ENCODE measurements around the gene DGKH. TPM values are rescaled to one million over a fixed set of nuclear protein-coding genes. Genes with fewer than 3 reads are reported as not detected.
"Not testable (repeated sequence)": the region's sequence is repeated elsewhere in the genome, so short reads cannot be mapped to it uniquely, and the experiment has no call there.

The DGKH gene
- total and polyA plus RNA-seq, 2 donors from 2014 or later: 1.7 to 28.8 TPM

GRCh38 chr13:42221121-42221765 lies 172.8 kb downstream of the DGKH start:
- no peak overlapping the region for H3K9ac ChIP-seq (ENCODE audit: low read length in 3 of 3)
- no peak for FAIRE-seq

GRCh38 chr13:42223681-42224080 lies 175.2 kb downstream of the DGKH start:
- DNase-seq: no peak
- no peak overlapping the region for H3K4me3 ChIP-seq (ENCODE audit: low read length in 3 of 3)
- H3K9me3 ChIP-seq (ENCODE audit: control insufficient read depth in 2 of 3, insufficient read depth in 1 of 3, low read length in 3 of 3): no peaks in the 10 kb centered on the region
- no peaks in the 10 kb centered on the region for H3K27me3 ChIP-seq (ENCODE audit: control insufficient read depth, insufficient read depth, low read length)
- no peak overlapping the region for H3K27ac ChIP-seq (ENCODE audit: low read depth in 2 of 2, low read length in 2 of 2)
- H3K9ac ChIP-seq (ENCODE audit: low read length in 3 of 3): no peak overlapping the region
- H3K36me3 ChIP-seq (ENCODE audit: control insufficient read depth in 2 of 3, insufficient read depth in 3 of 3, low read length in 3 of 3): peaks cover 0 to 10% (median 6%) of the 10 kb centered on the region in 3 donors
- no peak for TF ChIP-seq CTCF (IDR thresholded peaks at IDR 0.05; ENCODE audit: borderline replicate concordance, extremely low read depth, insufficient read depth)
- intact Hi-C loops (cut with DNase I): no loop called here
- no peak for FAIRE-seq
- no peaks in the 10 kb centered on the region for H3K4me1 ChIP-seq (ENCODE audit: control insufficient read depth in 2 of 3, insufficient read depth in 2 of 3, low read depth in 1 of 3, low read length in 3 of 3)

More at GRCh38 chr13:42221121-42221765, 172.8 kb downstream of the DGKH start:
- Histone ChIP-seq H3K9me3 (ENCODE audit: control insufficient read depth in 2 of 3, insufficient read depth in 1 of 3, low read length in 3 of 3) (no peaks in the 10 kb centered on the region), H3K27ac (ENCODE audit: low read depth in 2 of 2, low read length in 2 of 2) (no peak overlapping the region), H3K4me1 (ENCODE audit: control insufficient read depth in 2 of 3, insufficient read depth in 2 of 3, low read depth in 1 of 3, low read length in 3 of 3) (no peaks in the 10 kb centered on the region), H3K36me3 (ENCODE audit: control insufficient read depth in 2 of 3, insufficient read depth in 3 of 3, low read length in 3 of 3) (peaks cover 0 to 10% (median 6%) of the 10 kb centered on the region in 3 donors), H3K4me3 (ENCODE audit: low read length in 3 of 3) (no peak overlapping the region), H3K27me3 (ENCODE audit: control insufficient read depth, insufficient read depth, low read length) (no peaks in the 10 kb centered on the region)
- no peak for DNase-seq
- intact Hi-C loops (cut with DNase I): no loop called here
- TF ChIP-seq CTCF (IDR thresholded peaks at IDR 0.05; ENCODE audit: borderline replicate concordance, extremely low read depth, insufficient read depth): no peak

GRCh38 chr13:42225051-42225450 lies 176.6 kb downstream of the DGKH start:
- intact Hi-C loops (cut with DNase I): no loop called here
- H3K27ac ChIP-seq (ENCODE audit: low read depth in 2 of 2, low read length in 2 of 2): no peak overlapping the region
- H3K36me3 ChIP-seq (ENCODE audit: control insufficient read depth in 2 of 3, insufficient read depth in 3 of 3, low read length in 3 of 3): peaks cover 0 to 10% (median 6%) of the 10 kb centered on the region in 3 donors
- no peak overlapping the region for H3K9ac ChIP-seq (ENCODE audit: low read length in 3 of 3)
- DNase-seq: no peak
- H3K9me3 ChIP-seq (ENCODE audit: control insufficient read depth in 2 of 3, insufficient read depth in 1 of 3, low read length in 3 of 3): no peaks in the 10 kb centered on the region
- no peak for FAIRE-seq
- no peak for TF ChIP-seq CTCF (IDR thresholded peaks at IDR 0.05; ENCODE audit: borderline replicate concordance, extremely low read depth, insufficient read depth)
- H3K4me1 ChIP-seq (ENCODE audit: control insufficient read depth in 2 of 3, insufficient read depth in 2 of 3, low read depth in 1 of 3, low read length in 3 of 3): no peaks in the 10 kb centered on the region
- H3K27me3 ChIP-seq (ENCODE audit: control insufficient read depth, insufficient read depth, low read length): no peaks in the 10 kb centered on the region
- no peak overlapping the region for H3K4me3 ChIP-seq (ENCODE audit: low read length in 3 of 3)

- H3K27ac ChIP-seq (ENCODE audit: low read depth in 2 of 2, low read length in 2 of 2); H3K27me3 ChIP-seq (ENCODE audit: control insufficient read depth, insufficient read depth, low read length); H3K4me3 ChIP-seq (ENCODE audit: low read length in 3 of 3); intact Hi-C loops (cut with DNase I); H3K9me3 ChIP-seq (ENCODE audit: control insufficient read depth in 2 of 3, insufficient read depth in 1 of 3, low read length in 3 of 3); H3K4me1 ChIP-seq (ENCODE audit: control insufficient read depth in 2 of 3, insufficient read depth in 2 of 3, low read depth in 1 of 3, low read length in 3 of 3); H3K9ac ChIP-seq (ENCODE audit: low read length in 3 of 3); H3K36me3 ChIP-seq (ENCODE audit: control insufficient read depth in 2 of 3, insufficient read depth in 3 of 3, low read length in 3 of 3); DNase-seq; FAIRE-seq: not testable (repeated sequence)
These were observed 178.3 kb downstream of the DGKH start for GRCh38 chr13:42226759-42227158.
